Left lung (tissue), 10 donors: ENCODE measurements around the gene PAPPA. TPM values are rescaled to one million over a fixed set of nuclear protein-coding genes. Genes with fewer than 3 reads are reported as not detected.
A peak's percentile ranks its signal among the peaks of the same experiment; 100 is the strongest.

Experiments
- ATAC-seq: fragments of 200-7000 bp; cut with Tn5 transposase; one replicate; pipeline ENCODE4 v1.9.1; 2020; ENCODE audit warnings: moderate library complexity
- DNase-seq, 4 donors: peaks; one replicate each; pipeline ENCODE4 v3.0.0-alpha.2; 2013 to 2020
- H3K27ac ChIP-seq, 2 donors: fragments of 200-600 bp; sonication (generic) in 1 of 2; one replicate each; pipeline versions ENCODE4 v1.5.0 to v1.8.0; 2020 to 2021
- H3K27me3 ChIP-seq, 2 donors: fragments of 200-600 bp; sonication (generic) in 1 of 2; one replicate each; pipeline versions ENCODE4 v1.5.0 to v1.8.0; 2020 to 2021
- H3K36me3 ChIP-seq, 2 donors: fragments of 200-600 bp; sonication (generic) in 1 of 2; one replicate each; pipeline versions ENCODE4 v1.5.0 to v1.8.0; 2020 to 2021
- H3K4me1 ChIP-seq, 2 donors: fragments of 200-600 bp; one replicate each; pipeline ENCODE4 v1.8.0; 2021
- H3K4me3 ChIP-seq, 2 donors: fragments of 200-600 bp; sonication (generic) in 1 of 2; one replicate each; pipeline versions ENCODE4 v1.5.0 to v1.8.0; 2020 to 2021; ENCODE audit warnings: mild to moderate bottlenecking in 1 of 2
- H3K9me3 ChIP-seq, 2 donors: fragments of 200-600 bp; sonication (generic) in 1 of 2; one replicate each; pipeline versions ENCODE4 v1.5.0 to v1.8.0; 2020 to 2021
- intact Hi-C, 2 donors: fragments of 100-400 bp; cut with DNase I; formaldehyde crosslinking; loops; one replicate each; pipeline versions ENCODE4 v1.11.2 to v1.14.2; 2022
- polyA plus RNA-seq, 6 donors: library from polyadenylated mRNA; unstranded; fragments of 120-200 nt; gene quantifications; one replicate each; pipeline ENCODE4 v1.2.1, GENCODE V29; 2013; ENCODE audit not compliant: insufficient read length in 6 of 6
- total RNA-seq, 2 donors: library from RNA; stranded (reverse); fragmentation: NEBNext Ultra II Directional; extraction: Animal tissue kit (Norgen Biotek cat#: 25700); gene quantifications; one replicate each; pipeline ENCODE4 v1.2.1, GENCODE V29; 2021
- TF ChIP-seq, protein P1 (sequence below), 2 donors: fragments of 200-600 bp; sonication (generic) in 1 of 2; IDR thresholded peaks; one replicate each; pipeline versions ENCODE4 v1.5.0 to v1.8.0; 2021; ENCODE audit warnings: antibody characterized with exemption in 2 of 2
- donor health status: DM: no; HTN: yes; CAD: no.
- donor health status: DM: no; HTN: no; CAD: no.

The PAPPA gene
- total and polyA plus RNA-seq, 8 donors: 1.1 to 9.8 (median 1.3) TPM

DNA sequence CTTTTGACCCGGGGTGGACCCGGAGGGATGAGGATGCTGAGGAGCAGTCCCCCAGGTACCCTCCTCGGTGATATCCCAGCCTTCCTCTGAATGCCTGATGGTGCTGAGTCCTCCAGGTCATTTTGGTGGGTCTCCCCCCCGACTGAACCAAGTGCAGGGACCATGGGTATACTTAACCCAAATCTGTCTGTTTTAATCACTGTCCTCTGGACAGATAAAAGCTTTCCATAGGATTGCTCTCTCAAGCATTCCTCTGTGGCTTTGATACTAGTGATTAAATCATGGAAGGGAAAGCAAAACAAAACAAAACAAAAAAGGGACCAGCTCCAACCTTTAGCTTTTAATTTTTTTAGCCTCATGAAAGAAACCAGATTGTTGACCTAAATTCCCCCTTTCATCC is 26.0 kb downstream of the PAPPA start:
- Histone ChIP-seq H3K9me3 (no peaks in the 10 kb centered on the region), H3K27ac (no peak overlapping the region), H3K4me3 (no peak overlapping the region), H3K36me3 (no peaks in the 10 kb centered on the region), H3K4me1 (no peaks in the 10 kb centered on the region), H3K27me3 (no peaks in the 10 kb centered on the region)
- TF ChIP-seq, protein P1, sequence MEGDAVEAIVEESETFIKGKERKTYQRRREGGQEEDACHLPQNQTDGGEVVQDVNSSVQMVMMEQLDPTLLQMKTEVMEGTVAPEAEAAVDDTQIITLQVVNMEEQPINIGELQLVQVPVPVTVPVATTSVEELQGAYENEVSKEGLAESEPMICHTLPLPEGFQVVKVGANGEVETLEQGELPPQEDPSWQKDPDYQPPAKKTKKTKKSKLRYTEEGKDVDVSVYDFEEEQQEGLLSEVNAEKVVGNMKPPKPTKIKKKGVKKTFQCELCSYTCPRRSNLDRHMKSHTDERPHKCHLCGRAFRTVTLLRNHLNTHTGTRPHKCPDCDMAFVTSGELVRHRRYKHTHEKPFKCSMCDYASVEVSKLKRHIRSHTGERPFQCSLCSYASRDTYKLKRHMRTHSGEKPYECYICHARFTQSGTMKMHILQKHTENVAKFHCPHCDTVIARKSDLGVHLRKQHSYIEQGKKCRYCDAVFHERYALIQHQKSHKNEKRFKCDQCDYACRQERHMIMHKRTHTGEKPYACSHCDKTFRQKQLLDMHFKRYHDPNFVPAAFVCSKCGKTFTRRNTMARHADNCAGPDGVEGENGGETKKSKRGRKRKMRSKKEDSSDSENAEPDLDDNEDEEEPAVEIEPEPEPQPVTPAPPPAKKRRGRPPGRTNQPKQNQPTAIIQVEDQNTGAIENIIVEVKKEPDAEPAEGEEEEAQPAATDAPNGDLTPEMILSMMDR (IDR thresholded peaks at IDR 0.05): no peak
- no peak for DNase-seq
- intact Hi-C loops: no loop called here
- ATAC-seq: no peak

DNA sequence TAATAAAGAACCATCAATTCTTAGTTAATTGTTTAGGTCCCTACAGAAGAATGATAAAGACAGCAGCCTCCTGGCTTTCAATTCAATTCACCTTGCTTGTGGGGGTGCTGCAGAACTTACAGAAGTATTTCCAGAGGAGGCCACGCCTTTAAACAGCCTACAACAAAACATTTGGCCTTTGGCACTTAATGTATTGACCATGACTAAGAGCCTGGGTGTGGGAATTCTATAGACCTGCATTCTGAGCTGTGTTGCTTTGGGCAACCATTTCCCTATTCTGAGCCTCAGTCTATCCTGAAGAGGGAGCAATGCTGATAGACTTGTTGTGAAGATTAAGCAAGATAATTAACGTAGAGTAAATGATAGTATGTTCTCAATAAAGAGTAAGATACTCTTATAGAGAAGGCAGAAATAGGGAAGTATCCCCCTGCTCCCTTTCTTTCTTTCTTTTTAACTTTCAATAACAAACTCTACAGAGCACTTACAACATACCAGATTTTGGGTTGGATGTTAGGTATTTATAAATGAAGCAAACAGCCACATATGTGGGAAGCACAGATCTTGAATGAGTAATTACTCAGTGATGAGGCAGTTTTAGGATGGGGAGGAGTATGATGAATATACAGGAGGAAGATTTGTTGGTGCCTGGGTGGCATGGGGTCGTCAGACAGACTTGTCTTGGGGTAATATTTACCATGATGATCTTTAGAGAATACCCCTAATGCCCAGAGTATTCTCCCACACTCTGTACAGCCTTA is 28.4 kb downstream of the PAPPA start:
- H3K36me3 ChIP-seq: no peaks in the 10 kb centered on the region

DNA sequence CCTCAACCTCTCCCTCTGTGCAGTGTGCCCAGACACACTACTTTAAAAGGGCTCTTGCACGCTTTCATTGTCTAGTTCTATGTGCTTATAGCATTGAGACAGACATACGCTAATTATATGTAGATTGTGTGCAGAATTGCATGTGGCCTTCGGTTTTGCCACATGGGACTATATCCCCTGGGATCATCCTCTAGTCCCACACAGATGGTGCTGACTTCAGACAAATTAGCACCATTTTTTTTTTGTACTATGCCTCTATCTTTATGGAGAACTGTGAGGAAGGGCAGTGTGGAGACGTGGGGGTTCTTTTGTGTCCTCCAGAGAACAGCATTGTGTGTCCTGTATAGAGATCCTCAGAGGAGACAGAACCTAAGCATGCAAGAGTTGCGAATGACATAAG is 29.3 kb downstream of the PAPPA start:
- intact Hi-C loops: no loop called here
- Histone ChIP-seq H3K4me3 (no peak overlapping the region), H3K27me3 (no peaks in the 10 kb centered on the region), H3K4me1 (no peaks in the 10 kb centered on the region), H3K36me3 (no peaks in the 10 kb centered on the region), H3K27ac (no peak overlapping the region), H3K9me3 (no peaks in the 10 kb centered on the region)
- DNase-seq: no peak
- TF ChIP-seq, protein P1 (IDR thresholded peaks at IDR 0.05): no peak
- ATAC-seq: no peak

More for the DNA sequence above, 28.4 kb downstream of the PAPPA start:
- Histone ChIP-seq H3K9me3 (no peaks in the 10 kb centered on the region), H3K27me3 (no peaks in the 10 kb centered on the region), H3K27ac (no peak overlapping the region), H3K4me1 (no peaks in the 10 kb centered on the region), H3K4me3 (no peak overlapping the region)
- TF ChIP-seq, protein P1 (IDR thresholded peaks at IDR 0.05): no peak
- intact Hi-C loops: no loop called here
- ATAC-seq (no peak), DNase-seq (no peak)

DNA sequence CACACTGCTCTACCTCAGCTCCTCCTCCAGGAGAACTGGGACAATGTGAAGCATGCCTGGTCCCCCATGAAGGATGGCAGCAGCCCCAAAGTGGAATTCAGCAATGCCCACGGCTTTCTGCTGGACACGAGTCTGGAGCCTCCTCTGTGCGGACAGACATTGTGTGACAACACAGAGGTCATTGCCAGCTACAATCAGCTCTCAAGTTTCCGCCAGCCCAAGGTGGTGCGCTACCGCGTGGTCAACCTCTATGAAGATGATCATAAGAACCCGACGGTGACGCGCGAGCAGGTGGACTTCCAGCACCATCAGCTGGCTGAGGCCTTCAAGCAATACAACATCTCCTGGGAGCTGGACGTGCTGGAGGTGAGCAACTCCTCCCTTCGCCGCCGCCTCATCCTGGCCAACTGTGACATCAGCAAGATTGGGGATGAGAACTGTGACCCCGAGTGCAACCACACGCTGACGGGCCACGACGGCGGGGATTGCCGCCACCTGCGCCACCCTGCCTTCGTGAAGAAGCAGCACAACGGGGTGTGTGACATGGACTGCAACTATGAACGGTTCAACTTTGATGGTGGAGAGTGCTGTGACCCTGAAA is 34.1 kb downstream of the PAPPA start:
- Histone ChIP-seq H3K4me3 (no peak overlapping the region), H3K27ac (no peak overlapping the region), H3K4me1 (no peaks in the 10 kb centered on the region), H3K36me3 (no peaks in the 10 kb centered on the region), H3K9me3 (no peaks in the 10 kb centered on the region), H3K27me3 (no peaks in the 10 kb centered on the region)
- TF ChIP-seq, protein P1 (IDR thresholded peaks at IDR 0.05): no peak
- DNase-seq: peak in 1 of 4 donors; percentile 67
- ATAC-seq: no peak
- intact Hi-C loops: no loop called here

DNA sequence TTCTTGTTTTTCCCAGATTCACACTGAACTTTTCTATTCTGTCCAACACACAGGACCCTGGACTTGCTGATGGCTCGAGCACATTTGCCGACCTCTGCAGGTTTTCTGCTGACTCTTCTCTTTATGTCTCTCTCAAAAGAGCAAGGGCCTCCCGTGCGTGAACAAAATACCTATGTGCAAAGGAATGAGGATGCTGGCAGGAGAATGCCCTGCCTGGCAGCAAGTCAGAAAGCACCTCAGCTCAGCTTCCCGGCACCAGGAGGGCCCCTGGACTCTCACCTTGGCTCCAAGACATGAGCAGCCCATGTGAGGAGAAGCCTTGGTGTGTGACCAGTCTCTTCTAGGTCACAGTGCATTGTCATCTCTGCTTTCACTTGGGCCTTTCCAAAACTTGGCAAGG is 36.1 kb downstream of the PAPPA start:
- no peak overlapping the region for H3K4me3 ChIP-seq
- DNase-seq (peak in 1 of 4 donors; percentile 33), ATAC-seq (peak; percentile 58)
- no peaks in the 10 kb centered on the region for H3K27me3 ChIP-seq
- no peaks in the 10 kb centered on the region for H3K4me1 ChIP-seq
- intact Hi-C loops: no loop called here
- TF ChIP-seq, protein P1 (IDR thresholded peaks at IDR 0.05): no peak
- no peak overlapping the region for H3K27ac ChIP-seq
- H3K36me3 ChIP-seq: no peaks in the 10 kb centered on the region
- no peaks in the 10 kb centered on the region for H3K9me3 ChIP-seq
